GM12874 (cell line): Measurements from ENCODE around the gene KRT79.

ENCODE experiments used
- CTCF ChIP-seq: IDR thresholded peaks from 2 replicates; pipeline ENCODE4 v1.5.1; 2011; ENCODE audit warnings: low read depth, mild to moderate bottlenecking, control low read depth, low read length, moderate library complexity; ENCODE audit not compliant: insufficient read depth

KRT79 gene

GRCh38 chr12:52833922-52834726, at the start of gene KRT79:
Gene KRT79 (minus strand): TSS chr12:52834311. CDS start chr12:52834260, 51 bp downstream.
- no peak for TF ChIP-seq CTCF

- TF ChIP-seq CTCF, result peak; percentile 85
Measured at GRCh38 chr12:52879394-52880351, 45.6 kb upstream of the KRT79 start.

GRCh38 chr12:52878507-52879393, 44.6 kb upstream of the KRT79 start:
- no peak for TF ChIP-seq CTCF

GRCh38 chr12:52877242-52877641, 43.1 kb upstream of the KRT79 start:
- no peak for TF ChIP-seq CTCF

GRCh38 chr12:52876372-52876771, 42.3 kb upstream of the KRT79 start:
- TF ChIP-seq CTCF, result no peak

- no peak for TF ChIP-seq CTCF
Measured at GRCh38 chr12:52874573-52875435, 40.7 kb upstream of the KRT79 start.
